IMR-90 (cell line): Measurements from ENCODE around the gene ZBTB40.

ENCODE experiments used
- CEBPB ChIP-seq: IDR thresholded peaks from 2 replicates; pipeline ENCODE4 v1.6.1; 2012; ENCODE audit warnings: low read depth, low read length, improper control_type of control experiment
- FOS ChIP-seq: fragments of 150-350 bp; IDR thresholded peaks from 2 replicates; pipeline ENCODE4 v1.6.1; 2016; ENCODE audit warnings: low read depth, low read length
- MAFK ChIP-seq: IDR thresholded peaks from 2 replicates; pipeline ENCODE4 v1.6.1; 2012; ENCODE audit warnings: low read depth, low read length, improper control_type of control experiment
- MAZ ChIP-seq: IDR thresholded peaks from 2 replicates; pipeline ENCODE4 v1.6.1; 2012; ENCODE audit warnings: low read depth, mild to moderate bottlenecking, low read length, improper control_type of control experiment, moderate library complexity, borderline replicate concordance
- MXI1 ChIP-seq: IDR thresholded peaks from 2 replicates; pipeline ENCODE4 v1.6.1; 2012; ENCODE audit warnings: low read depth, mild to moderate bottlenecking, low read length, moderate library complexity, borderline replicate concordance
- POLR2A ChIP-seq: IDR thresholded peaks from 2 replicates; pipeline ENCODE4 v1.6.1; 2012; ENCODE audit warnings: mild to moderate bottlenecking, low read depth, low read length
- RCOR1 ChIP-seq: IDR thresholded peaks from 2 replicates; pipeline ENCODE4 v1.6.1; 2012; ENCODE audit warnings: mild to moderate bottlenecking, low read length, improper control_type of control experiment; ENCODE audit not compliant: insufficient replicate concordance
- SMC3 ChIP-seq: fragments of 150-350 bp; IDR thresholded peaks from 2 replicates; pipeline ENCODE4 v1.6.1; 2016; ENCODE audit warnings: low read depth, mild to moderate bottlenecking, antibody characterized with exemption, low read length, moderate library complexity
- TF ChIP-seq, protein P1 (sequence below): conservative IDR thresholded peaks from 2 replicates; pipeline ENCODE4 v1.5.1; 2012; ENCODE audit warnings: mild to moderate bottlenecking, low read depth, low read length, improper control_type of control experiment
- TF ChIP-seq, protein P2 (sequence below): fragments of 150-350 bp; IDR thresholded peaks from 2 replicates; pipeline ENCODE4 v1.6.1; 2017; ENCODE audit warnings: mild to moderate bottlenecking, antibody characterized with exemption, low read length, low read depth

DNA sequence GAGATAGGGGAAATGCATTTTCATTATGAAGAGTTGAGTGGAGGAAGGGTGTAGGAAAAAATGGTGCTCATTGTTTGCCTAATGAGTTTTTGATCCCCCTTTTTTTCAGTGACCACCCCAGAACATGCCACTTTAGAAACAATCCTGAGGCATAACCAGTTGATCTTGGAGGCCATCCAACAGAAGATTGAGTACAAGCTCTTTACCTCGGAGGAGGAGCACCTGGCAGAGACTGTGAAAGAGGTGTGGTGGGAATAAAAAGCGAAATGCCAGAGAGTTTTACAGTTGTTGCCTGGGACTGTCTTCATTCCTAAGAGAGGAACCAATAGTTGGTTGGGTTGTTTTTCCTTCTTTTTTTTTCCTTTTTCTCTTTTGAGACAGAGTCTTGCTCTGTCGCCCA is 57.3 kb downstream of the ZBTB40 start:
- TF ChIP-seq POLR2A (no peak), SMC3 (no peak), RCOR1 (no peak), MAFK (no peak), MXI1 (no peak), CEBPB (no peak), MAZ (no peak), FOS (no peak)
- TF ChIP-seq, protein P1, sequence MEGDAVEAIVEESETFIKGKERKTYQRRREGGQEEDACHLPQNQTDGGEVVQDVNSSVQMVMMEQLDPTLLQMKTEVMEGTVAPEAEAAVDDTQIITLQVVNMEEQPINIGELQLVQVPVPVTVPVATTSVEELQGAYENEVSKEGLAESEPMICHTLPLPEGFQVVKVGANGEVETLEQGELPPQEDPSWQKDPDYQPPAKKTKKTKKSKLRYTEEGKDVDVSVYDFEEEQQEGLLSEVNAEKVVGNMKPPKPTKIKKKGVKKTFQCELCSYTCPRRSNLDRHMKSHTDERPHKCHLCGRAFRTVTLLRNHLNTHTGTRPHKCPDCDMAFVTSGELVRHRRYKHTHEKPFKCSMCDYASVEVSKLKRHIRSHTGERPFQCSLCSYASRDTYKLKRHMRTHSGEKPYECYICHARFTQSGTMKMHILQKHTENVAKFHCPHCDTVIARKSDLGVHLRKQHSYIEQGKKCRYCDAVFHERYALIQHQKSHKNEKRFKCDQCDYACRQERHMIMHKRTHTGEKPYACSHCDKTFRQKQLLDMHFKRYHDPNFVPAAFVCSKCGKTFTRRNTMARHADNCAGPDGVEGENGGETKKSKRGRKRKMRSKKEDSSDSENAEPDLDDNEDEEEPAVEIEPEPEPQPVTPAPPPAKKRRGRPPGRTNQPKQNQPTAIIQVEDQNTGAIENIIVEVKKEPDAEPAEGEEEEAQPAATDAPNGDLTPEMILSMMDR, result no peak
- TF ChIP-seq, protein P2, sequence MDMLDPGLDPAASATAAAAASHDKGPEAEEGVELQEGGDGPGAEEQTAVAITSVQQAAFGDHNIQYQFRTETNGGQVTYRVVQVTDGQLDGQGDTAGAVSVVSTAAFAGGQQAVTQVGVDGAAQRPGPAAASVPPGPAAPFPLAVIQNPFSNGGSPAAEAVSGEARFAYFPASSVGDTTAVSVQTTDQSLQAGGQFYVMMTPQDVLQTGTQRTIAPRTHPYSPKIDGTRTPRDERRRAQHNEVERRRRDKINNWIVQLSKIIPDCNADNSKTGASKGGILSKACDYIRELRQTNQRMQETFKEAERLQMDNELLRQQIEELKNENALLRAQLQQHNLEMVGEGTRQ, result no peak
